T-helper 22 cell (primary cell): ENCODE results near the gene CCNG2.

Experiments
- DNase-seq: peaks from one replicate; pipeline ENCODE4 v3.0.0-alpha.2; 2020; ENCODE audit warnings: low read depth

Gene CCNG2

DNA sequence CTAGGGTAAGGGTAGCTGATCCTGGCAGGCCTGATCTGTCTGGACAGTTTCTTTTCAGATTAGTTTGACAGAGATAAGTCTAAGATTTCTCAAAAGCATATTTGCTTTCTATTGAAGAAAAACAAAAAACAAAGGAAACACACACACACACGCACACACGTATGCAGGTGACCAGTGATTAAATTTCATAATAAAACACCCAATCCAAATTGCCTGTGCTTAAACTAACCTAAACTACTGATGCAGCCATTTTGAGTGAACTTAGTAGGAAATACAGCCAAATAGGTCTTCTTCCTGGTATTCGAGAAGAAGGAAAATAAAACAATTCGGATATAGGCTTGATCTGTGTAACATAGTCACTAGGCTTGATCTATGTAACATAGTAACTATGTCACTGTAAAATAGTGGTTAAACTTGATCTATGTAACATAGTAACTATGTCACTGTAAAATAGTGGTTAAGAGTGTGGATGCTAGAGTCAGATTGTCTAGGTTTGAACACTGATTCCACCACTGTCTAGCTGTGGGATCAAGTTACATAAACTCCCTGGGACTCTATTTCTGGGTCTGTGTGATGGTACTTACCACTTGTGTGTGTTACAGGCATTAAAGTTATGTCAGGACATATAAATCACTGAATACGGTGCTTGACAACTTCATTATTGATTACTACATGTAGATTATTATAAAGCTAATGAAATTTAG is 9.8 kb upstream of the CCNG2 start:
- no peak for DNase-seq

DNA sequence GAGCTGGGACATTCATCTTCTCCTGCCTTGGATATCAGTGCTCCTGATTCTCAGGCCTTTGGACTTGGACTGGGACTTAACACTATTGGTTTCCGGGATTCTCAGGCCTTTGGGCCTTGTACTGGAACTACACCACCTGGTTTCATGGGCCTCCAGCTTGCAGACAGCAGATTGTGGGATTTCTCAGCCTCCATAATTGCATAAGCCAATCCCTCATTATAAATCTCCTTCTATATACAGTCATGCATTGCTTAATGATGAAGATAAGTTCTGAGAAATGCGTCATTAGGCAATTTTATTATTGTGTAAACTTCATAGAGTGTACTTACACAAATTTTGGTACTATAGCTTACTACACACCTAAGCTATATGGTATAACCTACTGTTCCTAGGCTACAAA is 8.9 kb upstream of the CCNG2 start:
- no peak for DNase-seq

DNA sequence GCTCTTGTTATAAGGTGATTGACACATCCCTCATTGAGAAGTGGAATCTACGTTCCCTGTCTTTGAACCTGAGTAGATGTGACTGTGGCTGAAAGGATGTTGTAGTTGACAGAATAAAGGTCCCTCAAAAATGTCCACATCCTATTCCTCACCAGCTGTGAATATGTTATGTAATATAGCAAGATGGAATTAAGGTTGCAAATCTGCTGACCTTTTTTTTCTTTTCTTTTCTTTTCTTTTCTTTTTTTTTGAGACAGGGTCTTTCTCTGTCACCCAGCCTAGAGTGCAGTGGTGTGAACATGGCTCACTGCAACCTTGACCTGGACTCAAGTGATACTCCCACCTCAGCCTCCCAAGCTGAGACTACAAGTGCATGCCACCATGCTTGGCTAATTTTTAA is 7.2 kb upstream of the CCNG2 start:
- DNase-seq: no peak

- DNase-seq: no peak
Observed at GRCh38 chr4:77151241-77151640, 5.8 kb upstream of the CCNG2 start.

DNA sequence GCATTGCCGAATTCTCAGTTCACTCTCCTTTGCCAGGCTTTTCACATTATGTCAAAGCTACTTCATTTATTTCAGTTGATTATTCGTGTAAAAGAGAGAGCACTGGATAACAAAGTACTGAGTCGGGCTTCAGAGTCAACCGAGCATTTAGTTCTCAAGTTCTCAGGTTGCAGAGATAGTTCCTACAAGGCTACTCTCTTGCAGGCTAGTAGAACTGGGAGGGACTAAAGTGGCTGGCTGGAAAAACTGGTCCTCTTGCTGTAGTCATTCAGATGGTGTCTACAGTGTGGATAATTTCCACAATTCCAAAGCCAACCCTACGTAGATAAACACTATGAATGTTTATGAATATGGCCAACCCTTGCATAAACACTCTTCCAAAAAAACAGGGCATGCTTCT is 4.6 kb upstream of the CCNG2 start:
- DNase-seq: no peak

- no peak for DNase-seq
Observed at GRCh38 chr4:77153006-77153405, 4.0 kb upstream of the CCNG2 start.

- no peak for DNase-seq
Observed at GRCh38 chr4:77154065-77154464, 2.9 kb upstream of the CCNG2 start.

- no peak for DNase-seq
Observed at GRCh38 chr4:77154761-77155499, 2.1 kb upstream of the CCNG2 start.

DNA sequence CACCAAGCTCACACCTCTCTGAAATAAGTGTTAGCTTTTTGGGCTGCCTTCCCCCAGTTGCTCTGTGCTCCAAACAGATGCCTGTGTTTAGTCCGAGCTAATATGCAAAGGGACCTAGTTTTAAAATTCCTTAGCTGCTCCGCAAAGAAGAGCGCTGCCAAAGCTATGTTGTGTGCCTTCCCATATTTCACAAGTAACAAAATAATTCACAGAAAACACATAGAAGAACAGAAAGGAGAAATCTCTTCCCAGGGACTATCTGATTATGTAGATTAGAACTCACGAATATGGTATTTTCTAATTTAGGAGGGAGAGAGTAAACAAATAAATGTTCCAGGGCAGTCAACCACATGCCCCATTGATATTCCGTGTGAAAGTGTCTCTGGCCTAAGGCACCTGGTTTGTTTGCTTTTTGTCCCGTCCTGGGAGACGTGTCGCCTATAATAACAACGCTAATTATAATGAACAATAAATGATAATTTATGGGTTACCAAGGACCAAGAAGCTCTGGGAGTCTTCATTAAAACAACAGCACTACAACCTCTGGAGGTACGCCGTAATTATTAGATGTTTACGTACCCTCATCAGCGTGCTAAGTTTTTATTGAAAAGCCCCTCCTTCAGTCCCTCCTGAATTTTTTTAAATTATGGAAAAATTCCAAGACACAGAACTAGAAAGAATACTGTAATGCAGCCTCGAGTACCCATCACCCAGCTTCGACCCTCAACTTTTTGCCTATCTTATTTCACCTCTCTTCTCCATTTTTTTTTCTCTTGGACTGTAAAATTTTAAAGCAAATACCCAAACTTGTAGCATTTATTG is 1.2 kb upstream of the CCNG2 start:
- DNase-seq: no peak

- DNase-seq: peak; percentile 96
Observed at GRCh38 chr4:77156533-77156911, 485 bp upstream of the CCNG2 start.

DNA sequence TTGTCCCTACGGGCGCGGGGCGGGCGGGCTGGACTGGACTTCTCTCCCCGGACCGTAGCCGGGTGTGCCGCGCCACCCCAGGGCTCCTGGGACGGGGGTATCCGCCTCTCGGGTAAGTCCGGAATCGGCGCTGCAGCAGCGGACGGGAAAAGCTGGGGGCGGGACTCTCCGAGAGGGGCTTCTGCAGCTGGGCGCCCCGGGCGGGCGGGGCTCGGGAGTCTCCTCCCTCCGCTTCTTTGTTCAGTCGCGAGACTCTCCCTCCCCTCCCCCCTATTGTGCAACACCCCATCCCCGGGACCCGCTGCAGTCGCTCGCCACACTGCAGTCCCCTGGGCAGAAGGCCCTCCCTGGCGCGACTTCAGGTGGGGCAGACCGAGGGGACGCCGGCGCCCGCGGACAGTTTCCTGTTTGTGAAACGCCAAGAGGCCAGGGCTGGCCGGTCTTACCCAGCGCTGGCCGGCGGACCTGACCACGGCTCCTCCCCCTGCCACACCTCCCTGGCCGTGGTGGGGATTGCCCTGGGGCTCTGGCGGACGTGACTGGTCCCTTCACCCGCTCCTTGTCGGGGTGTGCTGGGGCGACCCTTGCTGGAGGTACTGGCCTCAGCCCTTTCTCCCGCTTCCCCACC is 966 bp downstream of the CCNG2 start:
- DNase-seq: peak; percentile 68

DNA sequence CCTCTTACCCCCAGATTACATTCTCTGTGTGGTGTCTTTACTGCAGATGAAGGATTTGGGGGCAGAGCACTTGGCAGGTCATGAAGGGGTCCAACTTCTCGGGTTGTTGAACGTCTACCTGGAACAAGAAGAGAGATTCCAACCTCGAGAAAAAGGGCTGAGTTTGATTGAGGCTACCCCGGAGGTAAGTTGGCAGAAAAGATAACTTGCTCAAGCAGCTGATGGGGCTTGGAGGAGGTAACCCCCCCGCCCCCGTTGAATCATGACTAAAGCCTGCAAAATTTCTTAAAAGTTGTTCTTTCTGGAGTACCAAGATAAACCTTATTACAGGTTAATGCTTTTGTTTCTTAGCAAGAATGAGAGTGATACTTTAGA is 1.5 kb downstream of the CCNG2 start:
- peak; percentile 1 for DNase-seq

DNA sequence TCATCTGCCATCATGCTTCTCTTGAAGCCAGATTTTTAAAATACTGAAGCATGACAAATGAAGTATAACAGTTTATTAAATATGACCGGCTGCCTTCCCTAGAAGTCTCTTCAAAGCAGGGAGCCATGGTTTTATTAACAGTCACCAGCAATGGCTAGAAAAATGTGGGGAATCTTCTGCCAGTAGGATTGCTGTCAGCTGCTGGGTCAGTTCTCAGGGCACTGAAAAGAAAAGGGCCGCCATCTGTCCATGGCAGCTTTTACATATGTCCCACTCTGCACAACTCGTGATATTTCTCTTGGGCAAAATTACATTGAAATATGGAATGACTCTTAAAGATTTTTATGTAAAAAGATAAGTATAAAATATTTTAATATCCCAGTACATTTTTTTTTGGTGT is 2.8 kb downstream of the CCNG2 start:
- DNase-seq: no peak

GRCh38 chr4:77163641-77164040 is 6.6 kb downstream of the CCNG2 start:
- DNase-seq: no peak

DNA sequence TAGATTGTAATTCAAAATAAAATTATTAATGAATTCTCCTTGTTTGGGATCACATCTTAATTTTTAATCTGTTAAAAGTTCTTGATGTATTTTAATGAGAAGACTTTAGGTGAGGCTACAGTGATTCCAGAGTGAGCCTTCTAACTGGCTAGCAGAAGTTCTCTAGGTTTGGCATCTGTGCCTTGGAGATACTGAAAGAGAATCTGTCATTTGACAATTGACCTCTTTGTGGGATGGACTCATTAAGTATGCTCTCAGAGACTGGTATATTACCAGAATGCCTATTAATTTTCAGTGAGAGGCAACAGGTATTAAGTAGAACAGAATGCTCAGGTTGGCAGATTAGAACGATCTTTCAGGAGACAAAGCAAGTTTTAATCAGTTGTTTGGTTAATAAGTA is 10.2 kb downstream of the CCNG2 start:
- DNase-seq: no peak

GRCh38 chr4:77167866-77168265 is 10.9 kb downstream of the CCNG2 start:
- no peak for DNase-seq

DNA sequence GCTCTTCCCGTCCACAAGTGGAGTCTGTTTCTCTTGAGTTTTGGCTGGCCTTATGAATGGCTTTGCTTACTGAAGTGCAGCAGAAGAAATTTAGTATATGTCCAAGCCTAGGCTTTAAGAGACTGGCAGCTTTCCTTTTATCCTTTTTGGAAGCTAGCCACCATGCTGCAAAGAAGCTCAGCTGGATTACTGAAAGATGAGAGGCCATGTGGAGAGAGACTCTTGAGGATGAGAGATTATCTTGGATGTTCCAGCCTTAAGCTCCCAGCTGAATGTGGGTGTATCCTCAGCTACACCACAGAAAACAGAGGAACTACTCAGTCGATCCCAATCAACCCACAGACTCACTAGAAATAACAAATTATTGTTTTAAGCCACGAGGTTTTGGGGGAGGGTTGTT is 12.5 kb downstream of the CCNG2 start:
- DNase-seq: no peak

DNA sequence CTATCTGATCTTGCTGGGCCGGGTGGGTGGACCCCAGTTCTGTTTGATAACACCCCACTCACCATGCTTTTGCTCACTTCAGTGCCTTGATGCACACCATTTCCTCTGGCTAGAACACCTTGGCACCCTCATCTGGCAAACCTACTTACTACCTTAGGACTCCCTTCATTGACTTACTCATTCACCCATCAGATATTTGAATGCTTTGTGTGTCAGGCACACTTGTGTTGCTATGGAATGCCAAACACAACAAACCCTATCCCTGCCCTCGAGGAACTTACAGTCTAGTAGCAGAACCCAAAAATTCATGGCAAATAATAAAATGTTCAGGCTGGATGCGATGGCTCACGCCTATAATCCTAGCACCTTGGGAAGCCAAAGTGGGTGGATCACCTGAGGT is 13.9 kb downstream of the CCNG2 start:
- no peak for DNase-seq

DNA sequence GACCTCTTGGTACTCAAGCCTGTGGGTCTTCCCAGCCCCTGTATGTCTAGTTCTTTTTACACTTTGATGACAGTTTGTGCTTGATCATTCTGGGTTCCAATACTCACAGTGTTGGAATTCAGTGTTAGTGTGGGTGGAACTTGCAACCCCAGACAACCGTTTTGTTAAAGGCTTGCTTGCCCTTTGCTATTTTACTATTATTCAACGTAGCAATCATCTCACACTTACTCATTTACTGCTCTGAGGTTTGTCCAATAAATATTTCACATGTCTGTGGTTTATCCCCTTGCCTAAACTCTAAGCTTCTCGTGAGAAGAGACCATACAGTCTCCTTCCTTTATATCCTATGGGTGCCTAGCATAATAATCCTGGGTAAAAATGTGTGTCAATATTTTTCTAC is 15.3 kb downstream of the CCNG2 start:
- DNase-seq: no peak

DNA sequence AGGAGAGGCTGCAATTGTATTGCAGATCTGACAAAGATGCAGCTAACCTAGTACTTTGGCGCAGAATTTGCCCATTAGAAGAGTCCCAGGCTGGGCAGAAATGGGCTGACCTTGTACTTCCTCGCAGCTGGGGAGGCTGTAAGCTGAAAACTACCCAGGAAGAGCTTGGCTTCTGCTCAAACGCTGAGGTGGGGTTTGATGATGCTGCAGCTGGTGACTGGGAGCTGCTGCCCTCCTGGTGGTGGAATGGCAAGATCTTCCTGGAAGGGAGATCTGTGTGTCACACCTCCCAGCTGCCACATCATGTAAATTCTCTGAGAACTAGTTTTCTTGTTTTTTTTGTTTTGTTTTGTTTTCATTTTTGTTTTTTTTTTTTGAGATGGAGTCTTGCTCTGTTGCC is 17.4 kb downstream of the CCNG2 start:
- no peak for DNase-seq

DNA sequence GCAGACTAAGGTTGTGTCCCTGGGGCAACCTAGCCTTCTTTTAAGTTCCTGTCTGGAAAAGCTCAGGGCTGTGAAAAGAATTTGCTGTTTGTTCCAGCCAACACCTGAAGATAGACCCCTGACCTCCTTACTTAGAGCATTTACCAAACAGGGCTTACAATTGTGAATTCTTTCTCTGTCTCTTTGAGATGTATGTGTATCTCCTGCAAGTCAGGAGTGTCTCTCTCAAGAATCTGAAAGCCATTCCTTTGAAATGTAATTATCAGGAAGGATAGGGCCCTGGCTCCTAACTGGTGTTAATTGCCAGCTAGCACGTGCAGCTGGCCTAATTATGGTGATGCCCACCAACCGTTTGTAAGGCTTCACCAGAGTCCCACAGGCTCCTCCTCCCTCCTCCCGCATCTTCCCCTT is 18.2 kb downstream of the CCNG2 start:
- DNase-seq: no peak

DNA sequence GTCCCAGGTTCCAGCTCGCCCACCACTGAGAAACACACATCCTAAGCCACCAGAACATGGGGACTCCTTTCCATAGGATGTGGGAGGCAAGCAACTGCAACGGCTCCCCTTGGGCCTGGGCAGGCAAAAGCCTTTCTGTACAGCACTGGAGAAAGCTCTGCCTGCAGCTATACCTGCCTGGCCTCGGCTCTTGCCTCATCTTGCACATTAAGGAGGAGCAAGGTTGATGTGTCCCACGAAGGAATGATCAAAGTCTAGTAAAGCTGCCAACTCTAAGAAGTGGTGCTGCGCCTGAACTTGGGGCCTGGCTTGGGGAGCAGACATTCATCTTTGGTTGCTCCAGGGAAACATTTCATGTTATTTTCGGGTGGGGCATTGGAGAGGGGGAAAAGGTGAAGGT is 19.6 kb downstream of the CCNG2 start:
- DNase-seq: no peak

DNA sequence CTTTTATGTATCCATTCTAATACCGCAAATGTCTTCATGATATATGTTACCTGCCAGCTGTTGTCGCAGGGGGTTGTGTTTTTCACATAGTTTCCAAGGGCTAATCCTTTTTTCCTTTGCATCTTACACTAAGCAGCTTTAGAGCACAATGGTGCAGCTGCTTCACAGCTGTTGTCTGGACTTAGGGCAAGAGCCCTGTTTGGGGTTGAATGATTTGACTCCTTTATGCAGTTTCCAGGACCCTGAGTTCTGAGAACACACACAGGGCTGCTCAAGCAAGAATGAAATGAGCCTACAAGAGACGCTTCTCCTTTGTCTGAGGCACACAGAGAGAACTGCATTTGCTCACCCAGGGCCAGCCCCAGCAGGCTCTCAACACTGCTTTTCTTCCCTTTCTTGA is 20.2 kb downstream of the CCNG2 start:
- no peak for DNase-seq
